ENCODE data around the gene CDKN2D. TPM values are rescaled to one million over a fixed set of nuclear protein-coding genes. Genes with fewer than 3 reads are reported as not detected.

CDKN2D gene
- total RNA-seq = 10.1 and 10.9 TPM in 2 replicates

GRCh38 chr19:10568826-10569651 lies at the start of gene CDKN2D:
TSS of gene CDKN2D (minus strand) at chr19:10568979. CDS start at chr19:10568653, 326 bp downstream.
- H3K9me3 Mint-ChIP-seq = no peaks in the 10 kb centered on the region
- intact Hi-C loops (cut with micrococcal nuclease) = loop anchor here (1.0 to 10.0 kb wide), 5 partner anchors 84 to 334 kb away; partner anchors contain the start of genes CARM1 and S1PR2
- ATAC-seq (ENCODE audit: low read depth) = peak; percentile 70
- peak within 1 kb of the TSS; percentile 95 for H3K4me3 Mint-ChIP-seq
- H3K27ac Mint-ChIP-seq = peak within 1 kb of the TSS; percentile 98
- CTCF ChIA-PET = interaction anchor here (0.7 to 4.1 kb wide), 3 partner anchors 27 to 179 kb away, joined by 3 to 16 read pairs (median 4); no protein-coding TSS in a partner anchor
- peaks cover 9% of the 10 kb centered on the region for H3K36me3 Mint-ChIP-seq (ENCODE audit: low read depth)
- H3K27me3 Mint-ChIP-seq = no peaks in the 10 kb centered on the region
- peak; percentile 99 for DNase-seq
- POLR2A ChIA-PET = interaction anchor here (0.5 to 2.2 kb wide), 10 partner anchors 15 to 465 kb away, joined by 3 to 9 read pairs (median 4); partner anchors contain the start of genes ATG4D and S1PR5
- peaks cover 50% of the 10 kb centered on the region for H3K4me1 Mint-ChIP-seq
- TF ChIP-seq, protein P1, sequence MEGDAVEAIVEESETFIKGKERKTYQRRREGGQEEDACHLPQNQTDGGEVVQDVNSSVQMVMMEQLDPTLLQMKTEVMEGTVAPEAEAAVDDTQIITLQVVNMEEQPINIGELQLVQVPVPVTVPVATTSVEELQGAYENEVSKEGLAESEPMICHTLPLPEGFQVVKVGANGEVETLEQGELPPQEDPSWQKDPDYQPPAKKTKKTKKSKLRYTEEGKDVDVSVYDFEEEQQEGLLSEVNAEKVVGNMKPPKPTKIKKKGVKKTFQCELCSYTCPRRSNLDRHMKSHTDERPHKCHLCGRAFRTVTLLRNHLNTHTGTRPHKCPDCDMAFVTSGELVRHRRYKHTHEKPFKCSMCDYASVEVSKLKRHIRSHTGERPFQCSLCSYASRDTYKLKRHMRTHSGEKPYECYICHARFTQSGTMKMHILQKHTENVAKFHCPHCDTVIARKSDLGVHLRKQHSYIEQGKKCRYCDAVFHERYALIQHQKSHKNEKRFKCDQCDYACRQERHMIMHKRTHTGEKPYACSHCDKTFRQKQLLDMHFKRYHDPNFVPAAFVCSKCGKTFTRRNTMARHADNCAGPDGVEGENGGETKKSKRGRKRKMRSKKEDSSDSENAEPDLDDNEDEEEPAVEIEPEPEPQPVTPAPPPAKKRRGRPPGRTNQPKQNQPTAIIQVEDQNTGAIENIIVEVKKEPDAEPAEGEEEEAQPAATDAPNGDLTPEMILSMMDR (IDR thresholded peaks at IDR 0.05) = no peak

GRCh38 chr19:10617409-10618121 lies 48.8 kb upstream of the CDKN2D start:
- H3K9me3 Mint-ChIP-seq = no peaks in the 10 kb centered on the region
- ChIA-PET POLR2A (interaction anchor here (0.5 to 2.8 kb wide), 2 partner anchors 14 to 28 kb away, joined by 4 to 35 read pairs; no protein-coding TSS in a partner anchor), CTCF (interaction anchor here (1.5 to 2.2 kb wide), 2 partner anchors 27 to 82 kb away, joined by 6 to 10 read pairs; no protein-coding TSS in a partner anchor)
- no peaks in the 10 kb centered on the region for H3K27me3 Mint-ChIP-seq
- TF ChIP-seq, protein P1 (IDR thresholded peaks at IDR 0.05) = no peak
- intact Hi-C loops (cut with micrococcal nuclease) = no loop called here
- DNase-seq (no peak), ATAC-seq (ENCODE audit: low read depth) (no peak)
- peaks cover 51% of the 10 kb centered on the region for H3K36me3 Mint-ChIP-seq (ENCODE audit: low read depth)
- H3K4me3 Mint-ChIP-seq = no peak overlapping the region
- peak overlapping the region; percentile 67 for H3K27ac Mint-ChIP-seq
- H3K4me1 Mint-ChIP-seq = peaks cover 57% of the 10 kb centered on the region

DNA sequence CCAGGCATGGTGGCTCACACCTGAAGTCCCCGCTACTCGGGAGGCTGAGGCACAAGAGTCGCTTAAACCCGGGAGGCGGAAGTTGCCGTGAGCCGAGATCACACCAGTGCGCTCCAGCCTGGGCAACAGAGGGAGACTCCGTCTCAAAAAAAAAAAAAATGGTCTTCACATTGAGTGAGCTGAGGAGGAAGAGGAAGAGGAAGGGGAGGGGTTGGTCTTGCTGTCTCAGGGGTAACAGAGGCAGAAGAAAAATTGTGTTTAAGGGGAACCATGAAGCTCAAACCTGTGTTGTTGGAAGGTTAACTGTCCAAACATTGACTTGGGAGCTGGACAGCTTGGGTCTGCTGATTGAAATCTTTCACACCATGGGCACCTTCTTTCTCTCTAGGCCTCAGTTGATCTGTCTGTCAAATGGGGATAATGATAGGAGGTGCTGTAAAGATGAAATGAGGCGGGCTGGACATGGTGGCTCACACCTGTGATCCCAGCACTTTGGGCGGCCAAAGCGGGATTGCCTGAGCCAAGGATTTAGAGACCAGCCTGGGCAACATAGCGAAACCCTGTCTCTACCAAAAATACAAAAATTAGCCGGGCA lies 46.7 kb upstream of the CDKN2D start:
- TF ChIP-seq, protein P1 (IDR thresholded peaks at IDR 0.05) = no peak
- intact Hi-C loops (cut with micrococcal nuclease) = no loop called here
- peak overlapping the region; percentile 67 for H3K4me3 Mint-ChIP-seq
- peaks cover 53% of the 10 kb centered on the region for H3K4me1 Mint-ChIP-seq
- CTCF ChIA-PET = interaction anchor here (1.6 to 2.2 kb wide), 2 partner anchors 29 to 35 kb away, joined by 4 to 10 read pairs; no protein-coding TSS in a partner anchor
- no peaks in the 10 kb centered on the region for H3K9me3 Mint-ChIP-seq
- DNase-seq = no peak
- H3K36me3 Mint-ChIP-seq (ENCODE audit: low read depth) = peaks cover 39% of the 10 kb centered on the region
- peak; percentile 64 for ATAC-seq (ENCODE audit: low read depth)
- H3K27me3 Mint-ChIP-seq = no peaks in the 10 kb centered on the region
- peak overlapping the region; percentile 79 for H3K27ac Mint-ChIP-seq
- POLR2A ChIA-PET = interaction anchor here (0.7 to 2.8 kb wide), 4 partner anchors 10 to 28 kb away, joined by 4 to 35 read pairs (median 8); no protein-coding TSS in a partner anchor

GRCh38 chr19:10612499-10613119 lies 43.8 kb upstream of the CDKN2D start:
- Mint-ChIP-seq H3K9me3 (no peaks in the 10 kb centered on the region), H3K36me3 (ENCODE audit: low read depth) (peaks cover 27% of the 10 kb centered on the region), H3K4me1 (peaks cover 61% of the 10 kb centered on the region), H3K27ac (peak overlapping the region; percentile 6), H3K4me3 (no peak overlapping the region), H3K27me3 (no peaks in the 10 kb centered on the region)
- ChIA-PET CTCF (no interaction called here), POLR2A (interaction anchor here (0.6 to 2.9 kb wide), 3 partner anchors 9 to 132 kb away, joined by 4 to 12 read pairs (median 7); no protein-coding TSS in a partner anchor)
- TF ChIP-seq, protein P1 (IDR thresholded peaks at IDR 0.05) = no peak
- DNase-seq (no peak), ATAC-seq (ENCODE audit: low read depth) (no peak)
- intact Hi-C loops (cut with micrococcal nuclease) = no loop called here
